GM10266 (cell line): Measurements from ENCODE around the gene HMCN1.
"Not testable (repeated sequence)": the region's sequence is repeated elsewhere in the genome, so short reads cannot be mapped to it uniquely, and the experiment has no call there.

Source experiments
- DNase-seq: peaks from one replicate; pipeline ENCODE4 v3.0.0; 2012; ENCODE audit errors: extremely low spot score
- CTCF ChIP-seq: IDR thresholded peaks from 2 replicates; pipeline ENCODE4 v1.5.1; 2012; ENCODE audit warnings: mild to moderate bottlenecking, low read depth; ENCODE audit not compliant: control insufficient read depth, insufficient read depth; ENCODE audit errors: missing control alignments

HMCN1 gene

GRCh38 chr1:185787238-185787637 is 53.0 kb downstream of the HMCN1 start:
- TF ChIP-seq CTCF, result no peak
- no peak for DNase-seq

- DNase-seq, result no peak
Measured at GRCh38 chr1:185788386-185788785, 54.2 kb downstream of the HMCN1 start.

GRCh38 chr1:185789501-185790193 is 55.5 kb downstream of the HMCN1 start:
- no peak for TF ChIP-seq CTCF
- DNase-seq, result no peak

More at GRCh38 chr1:185788386-185788785, 54.2 kb downstream of the HMCN1 start:
- TF ChIP-seq CTCF, result no peak

GRCh38 chr1:185790194-185790735 is 56.1 kb downstream of the HMCN1 start:
- no peak for TF ChIP-seq CTCF
- DNase-seq, result no peak

GRCh38 chr1:185792040-185792439 is 57.8 kb downstream of the HMCN1 start:
- no peak for DNase-seq
- no peak for TF ChIP-seq CTCF

- DNase-seq, result not testable (repeated sequence)
Measured at GRCh38 chr1:185794495-185794894, 60.3 kb downstream of the HMCN1 start.

- no peak for TF ChIP-seq CTCF
- DNase-seq, result no peak
Measured at GRCh38 chr1:185795181-185795580, 61.0 kb downstream of the HMCN1 start.
